CD14-positive monocyte (primary cell): ENCODE data around the gene TSHZ2. TPM values are rescaled to one million over a fixed set of nuclear protein-coding genes. Genes with fewer than 3 reads are reported as not detected.

Experiments used
- DNase-seq, 3 donors: peaks; one replicate each; pipeline ENCODE4 v3.0.0-alpha.2; 2011 to 2022
- H2AFZ ChIP-seq: 2 replicates; pipeline ENCODE4 v1.6.0; 2012; ENCODE audit warnings: mild to moderate bottlenecking, low read depth, low read length, inconsistent platforms; ENCODE audit not compliant: insufficient read depth, poor library complexity, severe bottlenecking
- H3K27ac ChIP-seq, 2 donors: 1 replicate in 1 of 2; 2 replicates in 1 of 2; pipeline ENCODE4 v1.5.1; 2012 to 2013; ENCODE audit warnings: low read length in 2 of 2, control low read depth in 1 of 2, inconsistent platforms in 1 of 2, low read depth in 1 of 2, mild to moderate bottlenecking in 1 of 2
- H3K27me3 ChIP-seq, 2 donors: one replicate each; pipeline versions ENCODE4 v1.6.0 to v1.6.1; 2011 to 2013; ENCODE audit warnings: low read length in 2 of 2; ENCODE audit not compliant: control insufficient read depth in 2 of 2, insufficient read depth in 2 of 2
- H3K36me3 ChIP-seq, 2 donors: replicated peaks in 1 of 2; 1 replicate in 1 of 2; 2 replicates in 1 of 2; pipeline versions ENCODE4 v1.5.1 to v1.6.1; 2012 to 2013; ENCODE audit warnings: low read length in 2 of 2, control low read depth in 1 of 2, inconsistent platforms in 1 of 2, mild to moderate bottlenecking in 1 of 2; ENCODE audit not compliant: insufficient read depth in 2 of 2, control insufficient read depth in 1 of 2
- H3K4me1 ChIP-seq, 2 donors: 1 replicate in 1 of 2; 2 replicates in 1 of 2; pipeline versions ENCODE4 v1.5.1 to v1.6.1; 2012 to 2013; ENCODE audit warnings: low read length in 2 of 2, control low read depth in 1 of 2, inconsistent platforms in 1 of 2, mild to moderate bottlenecking in 1 of 2, moderate library complexity in 1 of 2; ENCODE audit not compliant: insufficient read depth in 2 of 2, control insufficient read depth in 1 of 2
- H3K4me2 ChIP-seq: replicated peaks from 2 replicates; pipeline ENCODE3; 2012; ENCODE audit warnings: low read length, moderate library complexity, mild to moderate bottlenecking; ENCODE audit not compliant: poor library complexity, severe bottlenecking; ENCODE audit errors: extremely low read depth
- H3K4me3 ChIP-seq, 3 experiments: fragments of 200-600 bp in 1 of 3; sonication (generic) in 1 of 3; replicated peaks in 1 of 3; 1 replicate in 2 of 3; 2 replicates in 1 of 3; pipeline ENCODE4 v1.5.1; 2011 to 2013; ENCODE audit warnings: low read length in 3 of 3, mild to moderate bottlenecking in 3 of 3, control low read depth in 2 of 3, low read depth in 2 of 3, inconsistent platforms in 1 of 3, moderate library complexity in 1 of 3
- H3K79me2 ChIP-seq: 2 replicates; pipeline ENCODE4 v1.6.0; 2012; ENCODE audit warnings: mild to moderate bottlenecking, control low read depth, inconsistent platforms, low read length, moderate library complexity; ENCODE audit not compliant: insufficient read depth
- H3K9ac ChIP-seq: 2 replicates; pipeline ENCODE4 v1.6.0; 2017; ENCODE audit warnings: low read length, mild to moderate bottlenecking; ENCODE audit not compliant: insufficient read depth, poor library complexity, severe bottlenecking
- H3K9me3 ChIP-seq, 2 donors: replicated peaks in 1 of 2; 1 replicate in 1 of 2; 2 replicates in 1 of 2; pipeline versions ENCODE4 v1.5.1 to v1.6.1; 2012 to 2013; ENCODE audit warnings: low read length in 2 of 2, control low read depth in 1 of 2; ENCODE audit not compliant: control insufficient read depth in 1 of 2, insufficient read depth in 1 of 2
- H4K20me1 ChIP-seq: 2 replicates; pipeline ENCODE4 v1.6.0; 2012; ENCODE audit warnings: mild to moderate bottlenecking, low read length, control low read depth, moderate library complexity; ENCODE audit not compliant: insufficient read depth
- H3K27ac Mint-ChIP-seq, 7 donors: one replicate each; pipeline ENCODE4 v1.8.0; 2020; ENCODE audit warnings: mild to moderate bottlenecking in 7 of 7, mixed read lengths in 7 of 7, moderate library complexity in 6 of 7, inconsistent platforms in 2 of 7
- H3K27me3 Mint-ChIP-seq, 3 donors: one replicate each; pipeline ENCODE4 v1.8.0; 2021 to 2022; ENCODE audit warnings: low read depth in 3 of 3, mild to moderate bottlenecking in 3 of 3, mixed read lengths in 3 of 3, moderate library complexity in 3 of 3, inconsistent platforms in 1 of 3
- H3K36me3 Mint-ChIP-seq, 2 donors: one replicate each; pipeline ENCODE4 v1.8.0; 2020; ENCODE audit warnings: mixed read lengths in 2 of 2, inconsistent platforms in 1 of 2, mild to moderate bottlenecking in 1 of 2
- H3K4me1 Mint-ChIP-seq: one replicate; pipeline ENCODE4 v1.8.0; 2020; ENCODE audit warnings: mild to moderate bottlenecking, mixed read lengths
- H3K4me3 Mint-ChIP-seq, 2 donors: one replicate each; pipeline ENCODE4 v1.8.0; 2020; ENCODE audit warnings: mild to moderate bottlenecking in 2 of 2, mixed read lengths in 2 of 2, moderate library complexity in 1 of 2
- H3K9me3 Mint-ChIP-seq, 7 donors: one replicate each; pipeline ENCODE4 v1.8.0; 2020 to 2022; ENCODE audit warnings: mixed read lengths in 7 of 7, mild to moderate bottlenecking in 6 of 7, moderate library complexity in 6 of 7, inconsistent platforms in 2 of 7
- WGBS: methylation state at CpG from one replicate; pipeline ENCODE4 v1.1.5; 2013; ENCODE audit warnings: missing lambda C conversion rate; ENCODE audit not compliant: insufficient coverage; 5-methylcytosine and 5-hydroxymethylcytosine counted together
- intact Hi-C, 2 donors: fragments of 100-400 bp; cut with micrococcal nuclease; formaldehyde crosslinking; loops; one replicate each; pipeline versions ENCODE4 v1.15.0 to v1.15.1; 2023
- polyA plus RNA-seq, 3 donors: library from polyadenylated mRNA; depleted of rRNA in 1 of 3; unstranded in 2 of 3; stranded (reverse) in 1 of 3; fragments of 300-500 nt in 2 of 3; fragments of >200 nt in 1 of 3; fragmentation: Illumina TruSeq in 2 of 3; gene quantifications; 1 replicate in 2 of 3; 2 replicates in 1 of 3; pipeline ENCODE4 v1.2.3, GENCODE V29; 2012 to 2021
- TF ChIP-seq, protein P1 (sequence below): fragments of 200-600 bp; IDR thresholded peaks from one replicate; pipeline ENCODE4 v1.8.0; 2022; ENCODE audit warnings: antibody characterized with exemption, mild to moderate bottlenecking

Gene TSHZ2
- polyA plus RNA-seq, 3 donors = not detected

DNA sequence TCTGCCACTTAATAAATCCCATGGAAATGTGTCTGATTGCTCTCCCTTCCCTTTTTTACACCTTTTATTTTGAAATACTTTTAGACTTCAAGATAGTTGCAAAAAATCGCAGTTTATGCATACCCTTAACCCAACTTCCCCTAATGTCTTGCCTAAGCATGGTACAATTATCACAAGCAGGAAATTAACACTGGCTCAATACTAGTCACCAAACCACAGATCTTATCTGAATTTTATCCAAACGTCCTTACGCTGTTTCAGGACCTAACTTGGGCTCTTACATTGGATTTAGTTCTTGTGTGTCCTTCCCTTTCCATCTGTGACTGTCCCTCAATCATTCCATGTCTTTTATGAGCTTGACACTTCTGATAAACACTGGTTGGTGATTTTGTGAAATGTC lies 475.2 kb downstream of the TSHZ2 start:
- DNase-seq = no peak
- peaks cover 14 to 59% (median 40%) of the 10 kb centered on the region in 7 donors for H3K9me3 Mint-ChIP-seq
- TF ChIP-seq, protein P1, sequence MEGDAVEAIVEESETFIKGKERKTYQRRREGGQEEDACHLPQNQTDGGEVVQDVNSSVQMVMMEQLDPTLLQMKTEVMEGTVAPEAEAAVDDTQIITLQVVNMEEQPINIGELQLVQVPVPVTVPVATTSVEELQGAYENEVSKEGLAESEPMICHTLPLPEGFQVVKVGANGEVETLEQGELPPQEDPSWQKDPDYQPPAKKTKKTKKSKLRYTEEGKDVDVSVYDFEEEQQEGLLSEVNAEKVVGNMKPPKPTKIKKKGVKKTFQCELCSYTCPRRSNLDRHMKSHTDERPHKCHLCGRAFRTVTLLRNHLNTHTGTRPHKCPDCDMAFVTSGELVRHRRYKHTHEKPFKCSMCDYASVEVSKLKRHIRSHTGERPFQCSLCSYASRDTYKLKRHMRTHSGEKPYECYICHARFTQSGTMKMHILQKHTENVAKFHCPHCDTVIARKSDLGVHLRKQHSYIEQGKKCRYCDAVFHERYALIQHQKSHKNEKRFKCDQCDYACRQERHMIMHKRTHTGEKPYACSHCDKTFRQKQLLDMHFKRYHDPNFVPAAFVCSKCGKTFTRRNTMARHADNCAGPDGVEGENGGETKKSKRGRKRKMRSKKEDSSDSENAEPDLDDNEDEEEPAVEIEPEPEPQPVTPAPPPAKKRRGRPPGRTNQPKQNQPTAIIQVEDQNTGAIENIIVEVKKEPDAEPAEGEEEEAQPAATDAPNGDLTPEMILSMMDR = no peak
- peaks cover 19% of the 10 kb centered on the region for H3K4me1 Mint-ChIP-seq
- H3K9ac ChIP-seq = no peak overlapping the region
- no peak overlapping the region for H2AFZ ChIP-seq
- no peak overlapping the region for H3K4me3 Mint-ChIP-seq
- H3K4me1 ChIP-seq = peaks cover 10 to 15% of the 10 kb centered on the region in 2 donors
- peaks cover 0 to 2% (median 1%) of the 10 kb centered on the region in 3 donors for H3K27me3 Mint-ChIP-seq
- H3K27me3 ChIP-seq = no peaks in the 10 kb centered on the region
- no peak overlapping the region for H3K4me3 ChIP-seq
- H3K27ac Mint-ChIP-seq = peak overlapping the region in 1 of 7 donors; percentile 17
- H3K27ac ChIP-seq = no peak overlapping the region
- H3K4me2 ChIP-seq = no peak overlapping the region
- intact Hi-C loops = no loop called here
- peaks cover 25 to 35% of the 10 kb centered on the region in 2 donors for H3K9me3 ChIP-seq
- no peaks in the 10 kb centered on the region for H3K79me2 ChIP-seq
- H3K36me3 ChIP-seq = no peaks in the 10 kb centered on the region
- H4K20me1 ChIP-seq = no peaks in the 10 kb centered on the region
- H3K36me3 Mint-ChIP-seq = no peaks in the 10 kb centered on the region
- WGBS = 0% methylated on average over 2 of the region's 3 CpGs

DNA sequence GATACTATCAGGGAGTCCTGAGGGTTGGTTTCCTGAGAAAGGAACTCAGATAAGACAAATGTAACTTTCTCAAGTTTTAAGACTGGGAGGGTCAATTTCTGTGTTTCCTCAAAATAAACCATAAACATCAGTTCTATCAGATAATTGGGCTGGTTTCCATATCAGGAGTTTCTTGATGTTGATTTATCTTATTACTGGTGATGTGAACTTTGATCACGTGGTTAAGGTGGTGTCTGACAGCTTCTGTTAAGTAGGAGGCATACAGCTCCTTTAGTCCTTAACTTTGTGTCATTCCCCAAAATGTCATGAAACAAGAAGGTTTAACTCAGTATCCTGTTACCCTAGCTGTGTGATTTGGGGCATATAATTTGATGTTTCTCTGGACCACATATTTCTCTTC lies 476.3 kb downstream of the TSHZ2 start:
- DNase-seq = no peak
- H3K27me3 Mint-ChIP-seq = peaks cover 0 to 2% (median 1%) of the 10 kb centered on the region in 3 donors
- H3K9me3 ChIP-seq = peaks cover 25 to 39% of the 10 kb centered on the region in 2 donors
- no peaks in the 10 kb centered on the region for H3K36me3 Mint-ChIP-seq
- no CpG with 5 or more reads among the region's 1 CpG for WGBS
- H3K27ac Mint-ChIP-seq = no peak overlapping the region
- H3K4me3 ChIP-seq = peak overlapping the region in 1 of 3 experiments; percentile 12
- H3K27me3 ChIP-seq = no peaks in the 10 kb centered on the region
- intact Hi-C loops = no loop called here
- no peaks in the 10 kb centered on the region for H3K79me2 ChIP-seq
- no peaks in the 10 kb centered on the region for H3K36me3 ChIP-seq
- H3K27ac ChIP-seq = no peak overlapping the region
- no peak overlapping the region for H3K4me2 ChIP-seq
- no peak overlapping the region for H2AFZ ChIP-seq
- TF ChIP-seq, protein P1 = no peak
- H3K4me1 ChIP-seq = peaks cover 10 to 15% of the 10 kb centered on the region in 2 donors
- H3K4me3 Mint-ChIP-seq = no peak overlapping the region
- H3K9me3 Mint-ChIP-seq = peaks cover 14 to 60% (median 42%) of the 10 kb centered on the region in 7 donors
- H4K20me1 ChIP-seq = no peaks in the 10 kb centered on the region
- H3K4me1 Mint-ChIP-seq = peaks cover 19% of the 10 kb centered on the region
- no peak overlapping the region for H3K9ac ChIP-seq
